Testis (tissue), 2 donors: ENCODE results near the gene SFRP5.

ENCODE experiments used
- POLR2A ChIP-seq: fragments of 450-650 bp; IDR thresholded peaks from one replicate; pipeline ENCODE4 v1.6.1; 2017; ENCODE audit warnings: antibody characterized with exemption, mild to moderate bottlenecking, moderate library complexity
- TF ChIP-seq, protein P1 (sequence below), 3 experiments: fragments of 450-650 bp in 2 of 3; fragments of 200-600 bp in 1 of 3; sonication (generic) in 1 of 3; IDR thresholded peaks; one replicate each; pipeline ENCODE4 v1.5.1; 2016 to 2019; ENCODE audit warnings: antibody characterized with exemption in 3 of 3, mild to moderate bottlenecking in 2 of 3, moderate library complexity in 1 of 3

DNA sequence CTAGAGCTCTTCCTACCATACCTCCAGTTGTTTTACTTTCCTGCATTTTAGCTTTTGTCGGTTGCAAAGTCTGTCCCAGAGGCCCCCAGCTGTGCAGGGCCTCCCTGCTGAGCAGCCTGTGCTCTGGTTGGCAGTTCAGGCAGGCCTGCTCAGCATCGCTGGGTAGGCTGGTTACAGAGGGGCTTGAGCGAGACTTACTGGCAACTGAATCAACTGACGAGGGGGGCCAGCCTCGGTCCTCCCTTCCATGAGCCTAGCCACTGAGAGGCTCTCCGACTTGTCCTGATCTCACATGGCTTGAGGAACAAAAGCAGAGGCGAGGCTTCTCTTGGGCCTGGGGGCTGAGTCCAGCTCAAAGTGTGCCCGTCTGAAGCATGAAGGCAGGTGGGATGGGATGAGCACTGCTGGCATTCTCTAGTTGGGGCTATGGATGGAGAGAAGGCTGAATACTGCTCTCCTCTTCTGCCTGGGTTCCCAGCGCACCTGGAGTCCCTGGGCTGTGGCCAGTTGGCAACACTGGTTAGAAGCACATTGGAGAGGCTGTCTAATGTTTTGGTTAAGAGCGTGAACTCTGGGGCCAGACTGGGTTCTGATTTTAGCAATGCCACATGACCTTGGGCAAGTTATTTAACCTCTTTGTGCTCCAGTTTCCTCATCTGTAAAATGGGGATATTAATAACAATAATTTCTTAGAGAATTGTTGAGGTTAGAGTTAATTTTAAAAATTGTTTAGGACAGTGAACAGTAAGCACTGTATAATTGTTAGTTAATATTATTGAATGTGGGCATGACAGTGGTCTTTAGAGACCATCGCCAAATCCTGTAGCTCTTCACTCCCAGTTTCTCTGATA, 6.9 kb upstream of the SFRP5 start:
- TF ChIP-seq, protein P1, sequence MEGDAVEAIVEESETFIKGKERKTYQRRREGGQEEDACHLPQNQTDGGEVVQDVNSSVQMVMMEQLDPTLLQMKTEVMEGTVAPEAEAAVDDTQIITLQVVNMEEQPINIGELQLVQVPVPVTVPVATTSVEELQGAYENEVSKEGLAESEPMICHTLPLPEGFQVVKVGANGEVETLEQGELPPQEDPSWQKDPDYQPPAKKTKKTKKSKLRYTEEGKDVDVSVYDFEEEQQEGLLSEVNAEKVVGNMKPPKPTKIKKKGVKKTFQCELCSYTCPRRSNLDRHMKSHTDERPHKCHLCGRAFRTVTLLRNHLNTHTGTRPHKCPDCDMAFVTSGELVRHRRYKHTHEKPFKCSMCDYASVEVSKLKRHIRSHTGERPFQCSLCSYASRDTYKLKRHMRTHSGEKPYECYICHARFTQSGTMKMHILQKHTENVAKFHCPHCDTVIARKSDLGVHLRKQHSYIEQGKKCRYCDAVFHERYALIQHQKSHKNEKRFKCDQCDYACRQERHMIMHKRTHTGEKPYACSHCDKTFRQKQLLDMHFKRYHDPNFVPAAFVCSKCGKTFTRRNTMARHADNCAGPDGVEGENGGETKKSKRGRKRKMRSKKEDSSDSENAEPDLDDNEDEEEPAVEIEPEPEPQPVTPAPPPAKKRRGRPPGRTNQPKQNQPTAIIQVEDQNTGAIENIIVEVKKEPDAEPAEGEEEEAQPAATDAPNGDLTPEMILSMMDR (IDR thresholded peaks at IDR 0.05) = no peak
- TF ChIP-seq POLR2A = no peak
